K562 (cell line): ENCODE data around the gene KL. TPM values are rescaled to one million over a fixed set of nuclear protein-coding genes. Genes with fewer than 3 reads are reported as not detected.

Experiments used
- ATAC-seq: fragments of 200-7000 bp; cut with Tn5 transposase; 3 replicates; pipeline ENCODE4 v1.9.1; 2020; ENCODE audit warnings: moderate library complexity
- BruUV-seq: library from RNA; stranded (reverse); fragments of 400-500 nt; replicated peaks from 2 replicates; lab custom pipeline; 2021; lab: Mats Ljungman, UMichigan
- CTCF ChIA-PET: fragments of 300-600 bp; formaldehyde crosslinking; extraction: SDS; loops from one replicate; lab custom pipeline; 2021; ENCODE audit warnings: low intra/inter-chr PET ratio; lab: Yijun Ruan, JAX
- POLR2A ChIA-PET: fragments of 300-600, 350-650 bp; sonication (Branson Sonifier 250); formaldehyde crosslinking; extraction: SDS; loops from one replicate; lab custom pipeline; 2021; ENCODE audit warnings: antibody characterized with exemption, inconsistent platforms; lab: Yijun Ruan, JAX
- DNase-seq, 4 experiments: peaks; one replicate each; pipeline versions ENCODE4 v3.0.0 to v3.0.0-alpha.2; 2011 to 2018; ENCODE audit warnings: low spot score in 3 of 4, mixed read lengths in 3 of 4; ENCODE audit errors: extremely low read depth in 1 of 4
- FAIRE-seq: peaks from 2 replicates; lab custom pipeline; 2011; peaks lifted over from hg19 to GRCh38; lab: Jason Lieb, UNC
- H2AFZ ChIP-seq: 2 replicates; pipeline ENCODE4 v1.6.0; 2011; ENCODE audit warnings: low read depth, low read length, control low read depth, inconsistent platforms
- H3K27ac ChIP-seq: fragments of 200-600 bp; 3 replicates; pipeline ENCODE4 v1.8.0; 2011; ENCODE audit warnings: low read depth, mild to moderate bottlenecking, control low read depth, inconsistent platforms, low read length, moderate library complexity, mixed read lengths; ENCODE audit errors: extremely low read depth
- H3K27me3 ChIP-seq, 2 experiments: fragments of 300-600 bp in 1 of 2; 2 replicates in 1 of 2; 3 replicates in 1 of 2; pipeline versions ENCODE4 v1.6.0 to v1.8.0; 2011; ENCODE audit warnings: inconsistent platforms in 2 of 2, low read length in 2 of 2, mild to moderate bottlenecking in 1 of 2, mixed read lengths in 1 of 2, moderate library complexity in 1 of 2; ENCODE audit not compliant: control insufficient read depth in 2 of 2, insufficient read depth in 2 of 2
- H3K36me3 ChIP-seq: fragments of 300-600 bp; 3 replicates; pipeline ENCODE4 v1.8.0; 2011; ENCODE audit warnings: mild to moderate bottlenecking, low read length, inconsistent platforms; ENCODE audit not compliant: control insufficient read depth, insufficient read depth
- H3K4me1 ChIP-seq, 2 experiments: fragments of 200-600 bp in 1 of 2; replicated peaks in 1 of 2; 2 replicates in 1 of 2; 3 replicates in 1 of 2; pipeline versions ENCODE4 v1.5.1 to v1.8.0; 2011; ENCODE audit warnings: inconsistent platforms in 2 of 2, low read length in 2 of 2, mild to moderate bottlenecking in 1 of 2, mixed read lengths in 1 of 2, moderate library complexity in 1 of 2; ENCODE audit not compliant: control insufficient read depth in 2 of 2, insufficient read depth in 2 of 2
- H3K4me2 ChIP-seq: 2 replicates; pipeline ENCODE4 v1.6.1; 2011; ENCODE audit warnings: low read length, control low read depth, inconsistent platforms, mixed read lengths; ENCODE audit not compliant: insufficient read depth
- H3K4me3 ChIP-seq: fragments of 200-600 bp; sonication (generic), shearing (Covaris generic); 2 replicates; pipeline ENCODE4 v1.5.1; 2016; ENCODE audit warnings: control low read depth, inconsistent platforms
- H3K79me2 ChIP-seq: fragments of 200-600 bp; 3 replicates; pipeline ENCODE4 v1.8.0; 2011; ENCODE audit warnings: low read length, inconsistent platforms; ENCODE audit not compliant: control insufficient read depth, insufficient read depth
- H3K9ac ChIP-seq, 2 experiments: 2 replicates each; pipeline versions ENCODE4 v1.6.0 to v1.6.1; 2011; ENCODE audit warnings: low read depth in 2 of 2, low read length in 2 of 2, control low read depth in 1 of 2, inconsistent platforms in 1 of 2, mild to moderate bottlenecking in 1 of 2, mixed read lengths in 1 of 2; ENCODE audit not compliant: insufficient read depth in 1 of 2
- H3K9me1 ChIP-seq: one replicate; pipeline ENCODE4 v1.6.0; 2011; ENCODE audit warnings: inconsistent platforms, mild to moderate bottlenecking, low read length, moderate library complexity; ENCODE audit not compliant: control insufficient read depth, insufficient read depth
- H3K9me3 ChIP-seq: replicated peaks from 2 replicates; pipeline ENCODE4 v1.5.1; 2011; ENCODE audit warnings: low read depth, low read length, inconsistent platforms; ENCODE audit not compliant: control insufficient read depth, insufficient read depth
- H4K20me1 ChIP-seq: replicated peaks from 2 replicates; pipeline ENCODE4 v1.6.1; 2011; ENCODE audit warnings: low read length, inconsistent platforms, mixed read lengths; ENCODE audit not compliant: control insufficient read depth, insufficient read depth
- ADNP ChIP-seq: fragments of 200-800 bp; sonication (Bioruptor generic); IDR thresholded peaks from 2 replicates; pipeline ENCODE4 v1.6.1; 2016; ENCODE audit warnings: missing genetic modification characterization, missing compliant biosample characterization
- CBX1 ChIP-seq: sonication (generic); IDR thresholded peaks from 2 replicates; pipeline ENCODE4 v1.6.1; 2016; ENCODE audit warnings: antibody characterized with exemption, low read depth, mild to moderate bottlenecking
- IRF2 ChIP-seq: sonication (generic); formaldehyde crosslinking; IDR thresholded peaks from 2 replicates; pipeline ENCODE4 v1.8.1; 2022; ENCODE audit warnings: mild to moderate bottlenecking, missing genetic modification reagents
- MAFG ChIP-seq: fragments of 450-650 bp; conservative IDR thresholded peaks from 2 replicates; pipeline ENCODE4 v1.6.1; 2016; ENCODE audit warnings: missing genetic modification characterization, missing compliant biosample characterization
- MYNN ChIP-seq, 2 experiments: sonication (generic); formaldehyde crosslinking in 1 of 2; IDR thresholded peaks; 2 replicates each; pipeline versions ENCODE4 v1.5.0 to v1.6.1; 2016 to 2020; ENCODE audit warnings: antibody characterized with exemption in 1 of 2, missing genetic modification reagents in 1 of 2
- NFIC ChIP-seq: fragments of 450-650 bp; IDR thresholded peaks from 2 replicates; pipeline ENCODE4 v1.6.1; 2017; ENCODE audit warnings: mild to moderate bottlenecking, inconsistent platforms
- OTX1 ChIP-seq: fragments of 450-650 bp; formaldehyde crosslinking; IDR thresholded peaks from 2 replicates; pipeline ENCODE4 v1.4.0; 2022; ENCODE audit warnings: mild to moderate bottlenecking
- PCBP1 ChIP-seq: fragments of 200-400 bp; formaldehyde crosslinking; IDR thresholded peaks from 2 replicates; pipeline ENCODE4 v1.6.1; 2018; ENCODE audit warnings: mild to moderate bottlenecking, low read depth, low read length; ENCODE audit not compliant: poor library complexity, severe bottlenecking
- SNRNP70 ChIP-seq: fragments of 200-400 bp; formaldehyde crosslinking; optimal IDR thresholded peaks from 2 replicates; pipeline ENCODE3; 2017; ENCODE audit warnings: low read depth, low read length
- SOX6 ChIP-seq: fragments of 450-650 bp; IDR thresholded peaks from 2 replicates; pipeline ENCODE4 v1.6.1; 2014; ENCODE audit warnings: mild to moderate bottlenecking
- STAT5A ChIP-seq: IDR thresholded peaks from 2 replicates; pipeline ENCODE4 v1.6.1; 2012; ENCODE audit warnings: low read length, inconsistent platforms, borderline replicate concordance
- ZBTB8A ChIP-seq: fragments of 450-650 bp; IDR thresholded peaks from 2 replicates; pipeline ENCODE4 v1.6.1; 2018; ENCODE audit warnings: mild to moderate bottlenecking, moderate library complexity; ENCODE audit not compliant: partially characterized antibody
- ZNF143 ChIP-seq: sonication (generic); formaldehyde crosslinking; IDR thresholded peaks from 2 replicates; pipeline ENCODE4 v1.9.0; 2022; ENCODE audit warnings: mild to moderate bottlenecking, missing genetic modification reagents
- ZNF282 ChIP-seq: sonication (generic); formaldehyde crosslinking; IDR thresholded peaks from 2 replicates; pipeline ENCODE4 v1.8.1; 2023; ENCODE audit warnings: missing genetic modification reagents
- WGBS: fragments of 100-300 bp; shearing (Covaris generic); methylation state at CpG from one replicate; pipeline ENCODE4 v1.1.6; 2016; ENCODE audit warnings: low coverage, mixed read lengths; ENCODE audit not compliant: insufficient coverage; ENCODE audit errors: missing lambda C conversion rate; 5-methylcytosine and 5-hydroxymethylcytosine counted together
- in situ Hi-C: fragments of 300-500 bp; cut with MboI; formaldehyde crosslinking; loops from 4 replicates; pipeline ENCODE4 v1.15.0; 2018; ENCODE audit warnings: inconsistent platforms, mixed read lengths
- intact Hi-C: fragments of 100-400 bp; cut with micrococcal nuclease; formaldehyde crosslinking; loops from 2 replicates; pipeline ENCODE4 v1.14.2; 2022
- polyA plus RNA-seq, 8 experiments: library from polyadenylated mRNA; depleted of rRNA in 4 of 8; stranded (reverse) in 5 of 8; unstranded in 3 of 8; fragments of >200 nt; fragmentation: Nextera tagmentation in 2 of 8; fragmentation: Illumina TruSeq in 1 of 8; extraction: Ambion mirVana in 2 of 8; extraction: Trizol in 1 of 8; gene quantifications; 2 replicates each; pipeline versions ENCODE4 v1.2.1 to v1.2.3, GENCODE V29; 2011 to 2014; ENCODE audit warnings: inconsistent platforms in 1 of 8, missing spikeins in 1 of 8
- total RNA-seq, 7 experiments: library from RNA; depleted of rRNA in 6 of 7; stranded (reverse); fragments of >200 nt in 6 of 7; fragmentation: Illumina TruSeq in 2 of 7; extraction: Trizol in 2 of 7; gene quantifications; 2 replicates each; pipeline versions ENCODE4 v1.2.1 to v1.2.3, GENCODE V29; 2011 to 2021; ENCODE audit warnings: low replicate concordance in 1 of 7
- TF ChIP-seq, protein P1 (sequence below): fragments of 450-650 bp; formaldehyde crosslinking; IDR thresholded peaks from 2 replicates; pipeline ENCODE4 v1.4.0; 2020; ENCODE audit warnings: mild to moderate bottlenecking, moderate library complexity
- TF ChIP-seq, protein P2 (sequence below): sonication (generic); formaldehyde crosslinking; IDR thresholded peaks from 2 replicates; pipeline ENCODE4 v1.9.0; 2022; ENCODE audit warnings: mild to moderate bottlenecking, missing genetic modification reagents
- TF ChIP-seq, protein P3 (sequence below): fragments of 450-650 bp; formaldehyde crosslinking; conservative IDR thresholded peaks from 2 replicates; pipeline ENCODE4 v1.4.0; 2022; ENCODE audit warnings: mild to moderate bottlenecking, missing genetic modification characterization

Gene KL
- total and polyA plus RNA-seq, 9 of the 15 experiments (the other 6 are each of a cell fraction or from before 2014, with no cell fraction given) = not detected

DNA sequence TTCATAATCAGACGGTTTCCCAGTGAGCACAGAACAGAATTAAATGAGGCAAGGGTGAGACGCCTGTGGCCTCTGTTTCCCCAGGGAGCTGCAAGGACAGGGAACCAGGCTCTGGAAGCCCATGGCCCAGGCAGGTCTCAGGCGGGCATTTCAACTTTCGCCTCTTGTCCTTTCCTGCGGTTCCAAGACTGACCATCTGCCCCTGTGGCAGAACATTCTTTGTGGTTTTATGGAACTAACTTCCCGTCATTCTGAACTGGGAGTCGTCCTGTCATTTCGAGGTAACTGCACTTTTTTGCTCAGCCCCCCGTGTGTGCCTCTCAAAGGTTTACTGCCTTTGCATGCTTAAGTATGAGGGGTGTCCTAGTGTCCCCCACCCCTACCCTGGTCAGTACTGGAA, 70.9 kb downstream of the KL start (continued):
- TF ChIP-seq STAT5A (no peak), SNRNP70 (no peak), ZNF143 (CRISPR knock-in tag) (no peak), NFIC (no peak)

DNA sequence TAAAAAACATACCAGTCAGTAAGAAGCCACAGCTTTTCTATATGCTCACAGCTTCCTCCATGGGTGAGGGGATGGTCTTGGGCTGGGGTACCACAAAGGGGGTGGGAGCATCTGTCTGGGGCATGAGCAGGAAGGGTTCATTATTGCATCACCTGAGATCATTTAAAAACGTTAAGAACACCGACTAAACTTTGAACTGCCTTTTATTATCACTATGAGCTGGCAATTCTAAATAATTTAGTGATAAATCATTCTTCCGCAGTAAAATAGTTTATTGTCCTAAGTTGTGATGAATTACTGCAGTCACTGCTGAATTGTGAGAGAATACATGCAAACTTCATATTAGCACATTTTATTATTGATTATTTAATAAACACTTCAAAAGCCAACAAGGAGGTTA, 71.6 kb downstream of the KL start:
- no peak for ATAC-seq
- Histone ChIP-seq H3K9me3 (no peaks in the 10 kb centered on the region), H3K36me3 (no peaks in the 10 kb centered on the region), H3K9me1 (no peaks in the 10 kb centered on the region), H2AFZ (no peak overlapping the region), H3K27me3 (peaks cover 0 to 5% of the 10 kb centered on the region in 2 experiments; a peak in 1 of 5 replicates), H3K4me2 (no peak overlapping the region), H3K79me2 (no peaks in the 10 kb centered on the region), H3K27ac (no peak overlapping the region), H3K4me1 (no peaks in the 10 kb centered on the region), H4K20me1 (no peaks in the 10 kb centered on the region), H3K4me3 (no peak overlapping the region), H3K9ac (no peak overlapping the region)
- FAIRE-seq = no peak
- BruUV-seq = no TSS peak
- 0% methylated on average over 3 of the region's 3 CpGs for WGBS
- TF ChIP-seq ZNF282 (CRISPR knock-in tag) (no peak), MAFG (tag) (no peak), IRF2 (CRISPR knock-in tag) (no peak), ZBTB8A (no peak), OTX1 (CRISPR knock-in tag) (no peak), PCBP1 (no peak), CBX1 (no peak), ADNP (tag) (no peak), MYNN (IDR thresholded peaks at IDR 0.05) (no peak), MYNN (CRISPR knock-in tag; IDR thresholded peaks at IDR 0.05) (no peak), SOX6 (no peak)
- TF ChIP-seq, protein P1, sequence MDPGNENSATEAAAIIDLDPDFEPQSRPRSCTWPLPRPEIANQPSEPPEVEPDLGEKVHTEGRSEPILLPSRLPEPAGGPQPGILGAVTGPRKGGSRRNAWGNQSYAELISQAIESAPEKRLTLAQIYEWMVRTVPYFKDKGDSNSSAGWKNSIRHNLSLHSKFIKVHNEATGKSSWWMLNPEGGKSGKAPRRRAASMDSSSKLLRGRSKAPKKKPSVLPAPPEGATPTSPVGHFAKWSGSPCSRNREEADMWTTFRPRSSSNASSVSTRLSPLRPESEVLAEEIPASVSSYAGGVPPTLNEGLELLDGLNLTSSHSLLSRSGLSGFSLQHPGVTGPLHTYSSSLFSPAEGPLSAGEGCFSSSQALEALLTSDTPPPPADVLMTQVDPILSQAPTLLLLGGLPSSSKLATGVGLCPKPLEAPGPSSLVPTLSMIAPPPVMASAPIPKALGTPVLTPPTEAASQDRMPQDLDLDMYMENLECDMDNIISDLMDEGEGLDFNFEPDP (CRISPR knock-in tag) = no peak
- TF ChIP-seq, protein P2, sequence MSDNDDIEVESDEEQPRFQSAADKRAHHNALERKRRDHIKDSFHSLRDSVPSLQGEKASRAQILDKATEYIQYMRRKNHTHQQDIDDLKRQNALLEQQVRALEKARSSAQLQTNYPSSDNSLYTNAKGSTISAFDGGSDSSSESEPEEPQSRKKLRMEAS = no peak
- TF ChIP-seq, protein P3, sequence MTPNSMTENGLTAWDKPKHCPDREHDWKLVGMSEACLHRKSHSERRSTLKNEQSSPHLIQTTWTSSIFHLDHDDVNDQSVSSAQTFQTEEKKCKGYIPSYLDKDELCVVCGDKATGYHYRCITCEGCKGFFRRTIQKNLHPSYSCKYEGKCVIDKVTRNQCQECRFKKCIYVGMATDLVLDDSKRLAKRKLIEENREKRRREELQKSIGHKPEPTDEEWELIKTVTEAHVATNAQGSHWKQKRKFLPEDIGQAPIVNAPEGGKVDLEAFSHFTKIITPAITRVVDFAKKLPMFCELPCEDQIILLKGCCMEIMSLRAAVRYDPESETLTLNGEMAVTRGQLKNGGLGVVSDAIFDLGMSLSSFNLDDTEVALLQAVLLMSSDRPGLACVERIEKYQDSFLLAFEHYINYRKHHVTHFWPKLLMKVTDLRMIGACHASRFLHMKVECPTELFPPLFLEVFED = no peak
- in situ Hi-C loops = no loop called here
- DNase-seq = no peak
- POLR2A ChIA-PET = no interaction called here
- CTCF ChIA-PET = no interaction called here
- intact Hi-C loops = no loop called here
